ENCODE results near the gene CSMD2. TPM values are rescaled to one million over a fixed set of nuclear protein-coding genes. Genes with fewer than 3 reads are reported as not detected.

CSMD2 gene
- total RNA-seq, 1 experiment from 2014 or later = 0.22 TPM

GRCh38 chr1:34108711-34109110 is 56.3 kb downstream of the CSMD2 start:
- Histone ChIP-seq H3K9me3 (ENCODE audit: control insufficient read depth in 1 of 2, insufficient read depth in 1 of 2, low read depth in 1 of 2, low read length in 2 of 2) (no peaks in the 10 kb centered on the region), H3K9ac (ENCODE audit: low read length) (no peak overlapping the region), H3K79me2 (ENCODE audit: insufficient read depth, low read length) (no peaks in the 10 kb centered on the region), H3K27me3 (ENCODE audit: insufficient read depth, low read length) (peaks cover 24% of the 10 kb centered on the region; the same call in 1 of the 2 replicates), H3K9me2 (ENCODE audit: insufficient read depth) (no peaks in the 10 kb centered on the region), H3K4me1 (ENCODE audit: control insufficient read depth in 1 of 2, insufficient read depth in 2 of 2, low read length in 2 of 2) (no peaks in the 10 kb centered on the region), H3K36me3 (ENCODE audit: control insufficient read depth in 1 of 2, insufficient read depth in 2 of 2, low read length in 2 of 2) (no peaks in the 10 kb centered on the region), H4K20me1 (ENCODE audit: insufficient read depth) (no peaks in the 10 kb centered on the region), H3K4me2 (ENCODE audit: low read length) (no peak overlapping the region), H3K4me3 (replicated peaks in 1 of 2; ENCODE audit: low read depth in 1 of 2, low read length in 2 of 2) (no peak overlapping the region), H2AFZ (ENCODE audit: low read depth, low read length, poor library complexity, severe bottlenecking) (no peak overlapping the region), H3K27ac (ENCODE audit: low read depth, low read length) (no peak overlapping the region)
- RAD21 ChIA-PET (ENCODE audit: low non-redundant PET in 1 of 2, low total read pairs in 2 of 2, uncharacterized antibody in 2 of 2, unreplicated experiment in 2 of 2) = no interaction called here
- POLR2A ChIA-PET = no interaction called here
- no TSS peak for BruUV-seq (replicated peaks)
- CTCF ChIA-PET = no interaction called here
- no peak for ATAC-seq
- TF ChIP-seq FOSL1 (IDR thresholded peaks at IDR 0.05; ENCODE audit: low read depth) = no peak
- TF ChIP-seq RAD21 (IDR thresholded peaks at IDR 0.05; ENCODE audit: low read depth) = no peak
- no peak for TF ChIP-seq JUND (IDR thresholded peaks at IDR 0.05)
- no peak for TF ChIP-seq CEBPB (IDR thresholded peaks at IDR 0.05; ENCODE audit: low read depth)
- no peak for TF ChIP-seq SP1 (IDR thresholded peaks at IDR 0.05; ENCODE audit: low read depth)
- TF ChIP-seq REST (IDR thresholded peaks at IDR 0.05; ENCODE audit: low read depth) = no peak
- TF ChIP-seq YY1 (IDR thresholded peaks at IDR 0.05; ENCODE audit: extremely low read depth, insufficient replicate concordance, low read depth, low read length) = no peak
- TF ChIP-seq ZNF274 (IDR thresholded peaks at IDR 0.05; ENCODE audit: low read depth, low read length) = no peak
- intact Hi-C loops (cut with micrococcal nuclease) = no loop called here
- no peak for DNase-seq (ENCODE audit: low read depth, low spot score)
